ENCODE results near the gene NKAPL. TPM values are rescaled to one million over a fixed set of nuclear protein-coding genes. Genes with fewer than 3 reads are reported as not detected.

The NKAPL gene
- total and polyA plus RNA-seq, 2 of the 13 experiments (the other 11 are each of a cell fraction or from before 2014, with no cell fraction given), result not detected

DNA sequence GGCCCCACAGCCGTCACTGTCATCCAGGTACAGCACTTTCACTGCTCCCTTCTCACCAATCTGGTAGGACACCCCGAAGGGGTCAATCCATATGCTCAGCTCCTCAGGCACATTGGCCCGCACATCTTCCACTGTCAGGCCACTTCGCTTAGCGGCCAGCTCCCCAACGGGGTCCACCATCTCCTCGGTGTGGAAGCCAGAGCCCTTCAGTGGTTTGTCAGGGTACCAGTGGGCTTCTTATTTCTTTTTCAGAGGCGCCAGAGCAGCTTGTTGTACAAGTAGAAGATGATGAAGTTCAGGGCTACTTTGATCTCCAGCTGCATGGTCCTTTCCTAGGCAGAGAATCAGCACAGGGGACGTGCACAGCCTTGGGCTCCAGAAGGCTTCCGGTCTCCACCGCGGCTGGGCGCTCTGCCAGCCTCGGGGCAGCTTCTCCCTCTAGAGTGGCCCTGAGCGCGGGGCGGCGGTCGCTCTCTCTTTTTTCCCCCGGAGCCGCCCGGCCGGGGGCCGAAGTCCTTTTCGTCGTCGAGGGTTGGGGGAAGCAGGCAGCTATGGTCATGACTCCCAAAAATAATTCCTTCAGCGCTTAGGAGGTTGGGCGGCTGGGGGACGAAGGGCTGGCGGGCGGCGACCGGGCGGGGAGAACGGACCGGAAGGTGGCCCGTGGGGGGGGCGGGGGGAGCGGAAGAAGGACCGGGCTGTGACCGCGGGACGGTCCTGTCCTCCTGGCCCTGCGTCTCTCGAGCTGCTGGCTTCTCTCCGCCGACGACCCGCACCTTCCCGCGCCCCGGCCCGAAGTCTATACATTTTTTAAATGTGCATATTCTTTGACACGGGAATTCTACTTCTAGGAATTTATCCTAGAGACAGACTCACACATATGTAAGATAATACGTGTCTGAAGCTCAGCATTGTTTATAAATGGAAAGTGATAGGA, 40.5 kb upstream of the NKAPL start (continued):
- TF ChIP-seq ZNF766 (CRISPR knock-in tag; IDR thresholded peaks at IDR 0.05; ENCODE audit: borderline replicate concordance) (no peak), PCBP1 (IDR thresholded peaks at IDR 0.05; ENCODE audit: borderline replicate concordance, low read depth, low read length) (no peak), SALL1 (CRISPR knock-in tag; IDR thresholded peaks at IDR 0.05) (peak; percentile 80), ZNF256 (CRISPR knock-in tag; conservative IDR thresholded peaks at IDR 0.05) (no peak; the same call in 1 of the 2 replicates), RAD51 (IDR thresholded peaks at IDR 0.05; ENCODE audit: borderline replicate concordance) (no peak), GABPB1 (CRISPR knock-in tag; IDR thresholded peaks at IDR 0.05) (peak; percentile 94), ZNF792 (CRISPR knock-in tag; IDR thresholded peaks at IDR 0.05) (peak; percentile 86; the same call in 1 of the 2 replicates), ZNF343 (CRISPR knock-in tag; IDR thresholded peaks at IDR 0.05) (peak; percentile 91), SETDB1 (CRISPR knock-in tag; IDR thresholded peaks at IDR 0.05; ENCODE audit: borderline replicate concordance) (0 out of 2 replicates have a peak, but pooled peaks have one; percentile 33), ZMYM2 (CRISPR knock-in tag; IDR thresholded peaks at IDR 0.05) (no peak), ZNF703 (CRISPR knock-in tag; IDR thresholded peaks at IDR 0.05; ENCODE audit: borderline replicate concordance) (no peak), KAT8 (CRISPR knock-in tag; IDR thresholded peaks at IDR 0.05) (peak; percentile 89), NFE2L1 (CRISPR knock-in tag; IDR thresholded peaks at IDR 0.05; ENCODE audit: borderline replicate concordance) (no peak), HNRNPLL (IDR thresholded peaks at IDR 0.05; ENCODE audit: low read depth, low read length, poor library complexity, severe bottlenecking) (peak; percentile 50), XRCC5 (optimal IDR thresholded peaks at IDR 0.05; ENCODE audit: low read length) (peak; percentile 59), ZNF230 (CRISPR knock-in tag; IDR thresholded peaks at IDR 0.05) (peak; percentile 83), PHB2 (IDR thresholded peaks at IDR 0.05; ENCODE audit: partially characterized antibody) (no peak), SRY (CRISPR knock-in tag; IDR thresholded peaks at IDR 0.05) (no peak; the same call in 1 of the 2 replicates)
- TF ChIP-seq, protein P1, sequence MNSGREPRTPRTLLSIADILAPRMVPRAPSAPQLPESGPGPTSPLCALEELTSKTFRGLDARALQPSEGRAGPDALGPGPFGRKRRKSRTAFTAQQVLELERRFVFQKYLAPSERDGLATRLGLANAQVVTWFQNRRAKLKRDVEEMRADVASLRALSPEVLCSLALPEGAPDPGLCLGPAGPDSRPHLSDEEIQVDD (CRISPR knock-in tag; IDR thresholded peaks at IDR 0.05; ENCODE audit: borderline replicate concordance), result peak; percentile 77; the same call in 1 of the 2 replicates
- TF ChIP-seq, protein P2, sequence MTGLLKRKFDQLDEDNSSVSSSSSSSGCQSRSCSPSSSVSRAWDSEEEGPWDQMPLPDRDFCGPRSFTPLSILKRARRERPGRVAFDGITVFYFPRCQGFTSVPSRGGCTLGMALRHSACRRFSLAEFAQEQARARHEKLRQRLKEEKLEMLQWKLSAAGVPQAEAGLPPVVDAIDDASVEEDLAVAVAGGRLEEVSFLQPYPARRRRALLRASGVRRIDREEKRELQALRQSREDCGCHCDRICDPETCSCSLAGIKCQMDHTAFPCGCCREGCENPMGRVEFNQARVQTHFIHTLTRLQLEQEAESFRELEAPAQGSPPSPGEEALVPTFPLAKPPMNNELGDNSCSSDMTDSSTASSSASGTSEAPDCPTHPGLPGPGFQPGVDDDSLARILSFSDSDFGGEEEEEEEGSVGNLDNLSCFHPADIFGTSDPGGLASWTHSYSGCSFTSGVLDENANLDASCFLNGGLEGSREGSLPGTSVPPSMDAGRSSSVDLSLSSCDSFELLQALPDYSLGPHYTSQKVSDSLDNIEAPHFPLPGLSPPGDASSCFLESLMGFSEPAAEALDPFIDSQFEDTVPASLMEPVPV (CRISPR knock-in tag; IDR thresholded peaks at IDR 0.05), result peak; percentile 91
- TF ChIP-seq, protein P3, sequence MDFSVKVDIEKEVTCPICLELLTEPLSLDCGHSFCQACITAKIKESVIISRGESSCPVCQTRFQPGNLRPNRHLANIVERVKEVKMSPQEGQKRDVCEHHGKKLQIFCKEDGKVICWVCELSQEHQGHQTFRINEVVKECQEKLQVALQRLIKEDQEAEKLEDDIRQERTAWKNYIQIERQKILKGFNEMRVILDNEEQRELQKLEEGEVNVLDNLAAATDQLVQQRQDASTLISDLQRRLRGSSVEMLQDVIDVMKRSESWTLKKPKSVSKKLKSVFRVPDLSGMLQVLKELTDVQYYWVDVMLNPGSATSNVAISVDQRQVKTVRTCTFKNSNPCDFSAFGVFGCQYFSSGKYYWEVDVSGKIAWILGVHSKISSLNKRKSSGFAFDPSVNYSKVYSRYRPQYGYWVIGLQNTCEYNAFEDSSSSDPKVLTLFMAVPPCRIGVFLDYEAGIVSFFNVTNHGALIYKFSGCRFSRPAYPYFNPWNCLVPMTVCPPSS (IDR thresholded peaks at IDR 0.05), result no peak
- TF ChIP-seq, protein P4, sequence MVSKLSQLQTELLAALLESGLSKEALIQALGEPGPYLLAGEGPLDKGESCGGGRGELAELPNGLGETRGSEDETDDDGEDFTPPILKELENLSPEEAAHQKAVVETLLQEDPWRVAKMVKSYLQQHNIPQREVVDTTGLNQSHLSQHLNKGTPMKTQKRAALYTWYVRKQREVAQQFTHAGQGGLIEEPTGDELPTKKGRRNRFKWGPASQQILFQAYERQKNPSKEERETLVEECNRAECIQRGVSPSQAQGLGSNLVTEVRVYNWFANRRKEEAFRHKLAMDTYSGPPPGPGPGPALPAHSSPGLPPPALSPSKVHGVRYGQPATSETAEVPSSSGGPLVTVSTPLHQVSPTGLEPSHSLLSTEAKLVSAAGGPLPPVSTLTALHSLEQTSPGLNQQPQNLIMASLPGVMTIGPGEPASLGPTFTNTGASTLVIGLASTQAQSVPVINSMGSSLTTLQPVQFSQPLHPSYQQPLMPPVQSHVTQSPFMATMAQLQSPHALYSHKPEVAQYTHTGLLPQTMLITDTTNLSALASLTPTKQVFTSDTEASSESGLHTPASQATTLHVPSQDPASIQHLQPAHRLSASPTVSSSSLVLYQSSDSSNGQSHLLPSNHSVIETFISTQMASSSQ (IDR thresholded peaks at IDR 0.05; ENCODE audit: low read depth), result no peak
- TF ChIP-seq, protein P4 (CRISPR knock-in tag; IDR thresholded peaks at IDR 0.05; ENCODE audit: borderline replicate concordance), result 0 out of 2 replicates have a peak, but pooled peaks have one; percentile 27

Measured in HepG2 (cell line).